GM19240 (cell line): ENCODE measurements around the gene MPC1.
A peak's percentile ranks its signal among the peaks of the same experiment; 100 is the strongest.
"Not testable (repeated sequence)": the region's sequence is repeated elsewhere in the genome, so short reads cannot be mapped to it uniquely, and the experiment has no call there.

Experiments used
- DNase-seq: peaks from one replicate; pipeline ENCODE4 v3.0.0; 2011; ENCODE audit warnings: low spot score; ENCODE audit not compliant: insufficient read length

The MPC1 gene

DNA sequence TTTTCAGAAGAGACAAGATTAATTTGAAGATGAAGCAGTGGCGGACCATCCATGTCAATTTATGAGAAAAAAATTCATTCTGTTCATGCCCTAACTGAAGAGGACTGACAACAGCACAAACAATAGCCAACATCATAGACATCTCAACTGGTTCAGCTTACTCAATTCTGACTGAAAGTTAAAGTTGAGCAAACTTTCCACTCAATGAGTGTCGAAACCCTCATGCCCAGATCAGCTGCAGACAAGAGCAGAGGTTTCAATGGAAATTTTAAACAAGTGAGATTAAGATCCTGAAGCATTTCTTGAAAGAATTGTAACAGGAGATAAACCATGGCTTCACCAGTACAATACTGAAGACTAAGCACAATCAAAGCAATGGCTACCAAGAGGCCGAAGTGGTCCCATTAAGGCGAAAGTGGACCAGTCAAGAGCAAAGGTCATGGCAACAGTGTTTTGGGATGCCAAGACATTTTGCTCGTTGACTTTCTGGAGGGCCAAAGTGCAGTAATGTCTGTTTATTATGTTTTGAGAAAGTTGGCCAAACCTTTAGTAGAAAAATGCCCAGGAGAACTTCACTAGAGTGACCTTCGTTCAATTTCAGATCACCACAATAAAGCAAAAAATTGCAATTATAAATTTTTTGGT is 34.3 kb downstream of the MPC1 start:
- DNase-seq, result no peak

DNA sequence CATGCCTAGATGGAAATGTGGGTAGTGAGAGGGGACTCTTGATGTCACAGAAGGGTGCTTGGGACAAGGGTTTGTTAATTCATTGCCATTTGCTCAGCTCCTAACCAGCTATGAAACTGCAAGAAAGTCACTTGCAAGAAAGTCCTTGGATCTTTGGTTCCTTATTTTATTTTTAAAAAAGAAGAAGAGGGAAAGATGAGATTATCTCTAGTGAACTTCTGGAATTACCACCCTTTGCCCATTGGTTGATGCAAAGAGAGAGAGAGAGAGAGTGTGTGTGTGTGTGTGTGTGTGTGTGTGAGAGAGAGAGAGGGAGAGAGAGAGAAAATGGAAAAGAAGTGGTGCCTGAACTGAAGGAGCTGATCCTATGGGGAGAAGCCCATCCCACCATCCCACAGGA is 35.8 kb downstream of the MPC1 start:
- no peak for DNase-seq

DNA sequence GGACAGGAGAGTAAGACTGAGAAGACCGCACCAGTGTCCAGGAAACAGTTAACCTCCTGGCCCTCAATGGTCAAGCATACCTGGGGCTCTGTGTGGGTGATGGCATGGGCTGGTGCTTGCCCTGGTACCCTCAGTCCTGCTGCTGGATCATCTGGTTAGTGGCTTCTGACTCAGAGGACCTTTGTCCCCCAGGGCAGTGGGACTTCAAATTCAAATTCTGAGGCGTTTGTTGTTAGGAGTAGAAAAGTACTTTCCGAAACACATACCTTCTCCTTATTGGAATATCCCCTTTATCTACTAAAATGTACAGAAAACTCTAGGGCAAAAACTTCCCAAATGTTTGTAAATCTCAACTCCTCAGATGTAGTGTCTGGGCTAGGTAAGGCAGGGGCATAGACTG is 36.3 kb downstream of the MPC1 start:
- no peak for DNase-seq

DNA sequence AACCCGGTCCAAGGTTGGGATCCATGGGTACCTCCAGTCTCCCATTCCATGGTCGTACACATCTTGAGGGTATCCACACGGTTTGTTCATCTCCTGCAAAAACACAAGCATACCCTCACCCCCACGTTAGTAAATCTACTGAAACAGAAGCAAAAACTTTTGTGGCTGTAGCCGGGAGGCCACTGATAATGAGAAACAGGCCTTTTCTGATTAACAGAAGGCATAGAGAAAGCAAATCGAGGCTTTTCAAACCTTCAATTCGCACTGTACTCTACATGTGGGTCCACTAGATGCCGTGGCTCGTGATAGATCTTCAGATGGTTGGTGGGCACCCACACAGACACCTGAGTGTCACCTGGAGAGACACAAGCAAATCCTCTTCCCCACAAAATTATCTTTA is 37.1 kb downstream of the MPC1 start:
- not testable (repeated sequence) for DNase-seq

DNA sequence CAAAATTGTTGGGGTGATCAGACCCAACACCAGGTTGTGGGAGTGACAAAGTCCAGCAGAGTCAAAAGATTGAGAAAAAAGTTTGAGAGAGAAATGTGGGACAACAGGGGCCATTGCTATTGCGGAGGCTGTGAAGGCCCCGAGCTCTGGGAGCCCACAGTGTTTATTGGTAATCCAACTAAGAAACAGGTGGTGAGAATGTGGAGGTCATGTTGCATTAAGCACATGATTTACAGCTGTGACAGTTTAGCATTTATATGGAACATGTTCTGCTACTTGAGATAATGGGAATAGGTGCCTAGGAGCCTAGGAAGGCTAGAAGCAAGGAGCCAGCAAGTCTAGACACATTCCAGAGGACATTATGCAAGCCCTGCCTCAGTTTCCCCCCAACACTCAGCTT is 37.8 kb downstream of the MPC1 start:
- not testable (repeated sequence) for DNase-seq

DNA sequence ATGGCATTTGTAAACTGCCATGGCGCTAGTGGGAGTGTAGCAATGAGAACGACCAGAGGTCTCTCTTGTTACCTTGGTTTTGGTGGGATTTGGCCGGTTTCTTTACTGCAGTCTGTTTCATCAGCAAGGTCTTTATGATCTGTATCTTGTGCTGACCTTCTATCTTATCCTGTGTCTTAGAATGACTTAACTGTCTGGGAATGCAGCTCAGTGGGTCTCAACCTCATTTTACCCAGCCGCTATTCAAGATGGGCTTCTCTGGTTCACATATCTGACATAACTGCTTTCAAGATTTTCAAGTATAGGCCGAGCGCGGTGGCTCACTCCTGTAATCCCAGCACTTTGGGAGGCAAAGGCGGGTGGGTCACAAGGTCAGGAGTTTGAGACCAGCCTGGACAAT is 38.5 kb downstream of the MPC1 start:
- DNase-seq, result no peak

DNA sequence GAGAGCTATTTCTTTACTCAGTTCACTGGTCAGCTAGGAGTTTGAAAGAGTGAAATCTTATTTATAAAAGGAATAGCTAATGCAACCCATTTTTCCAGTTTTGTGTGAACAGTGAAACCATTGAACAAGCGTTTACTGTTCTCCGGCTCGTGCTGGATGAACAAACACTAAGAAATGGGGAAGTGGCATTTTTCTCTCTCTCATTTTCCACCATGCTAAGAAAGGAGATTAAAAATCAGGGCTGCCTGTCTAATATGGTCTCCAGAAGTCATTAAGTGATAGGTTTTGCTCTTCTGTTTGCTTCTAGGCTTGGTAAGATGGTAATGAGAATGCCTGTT is 39.6 kb downstream of the MPC1 start:
- no peak for DNase-seq

DNA sequence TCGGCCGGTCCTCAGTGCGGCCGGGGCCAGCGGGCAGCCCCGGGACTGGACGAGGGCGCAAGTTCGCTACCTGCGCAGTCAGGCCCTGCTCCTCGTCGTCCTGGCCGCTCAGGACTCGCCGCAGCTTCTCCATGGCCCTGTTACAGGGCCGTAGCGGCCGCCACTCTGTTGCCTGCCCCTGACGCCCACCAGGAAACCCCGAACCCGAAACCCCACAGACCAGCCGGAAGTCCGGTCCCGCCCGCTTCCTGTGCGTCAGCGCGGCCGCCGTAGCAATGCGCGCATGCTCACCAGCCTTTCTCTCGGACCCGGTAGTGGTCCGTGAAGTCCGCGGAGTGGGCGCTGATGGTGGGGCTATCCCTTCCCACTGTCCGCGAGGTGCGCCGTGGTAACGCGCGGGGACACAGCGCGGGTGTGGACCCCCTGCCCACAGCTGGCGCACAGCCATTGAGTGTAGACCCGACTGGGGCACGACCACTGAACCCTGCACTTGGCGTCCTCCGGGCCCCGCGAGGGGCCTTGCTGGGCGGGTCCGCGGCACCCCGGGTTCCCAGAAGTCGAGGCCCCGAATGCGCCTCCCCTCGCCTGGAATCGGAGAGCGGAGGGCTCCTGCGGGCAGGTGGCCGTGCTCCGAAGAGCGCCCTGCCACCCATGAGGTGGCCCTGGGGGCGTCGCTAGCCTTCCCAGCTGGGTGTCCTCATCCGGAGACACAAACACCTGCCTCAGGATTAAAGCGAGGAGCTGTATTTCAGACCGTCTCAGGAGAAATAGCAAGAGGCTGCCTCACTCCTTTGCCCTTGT is 40.2 kb downstream of the MPC1 start, which contains the start of gene SFT2D1:
TSS of gene SFT2D1 (minus strand) at position 197 of the 801 bp plus-strand sequence. CDS start at position 133, 64 bp downstream.
- peak; percentile 60 for DNase-seq

DNA sequence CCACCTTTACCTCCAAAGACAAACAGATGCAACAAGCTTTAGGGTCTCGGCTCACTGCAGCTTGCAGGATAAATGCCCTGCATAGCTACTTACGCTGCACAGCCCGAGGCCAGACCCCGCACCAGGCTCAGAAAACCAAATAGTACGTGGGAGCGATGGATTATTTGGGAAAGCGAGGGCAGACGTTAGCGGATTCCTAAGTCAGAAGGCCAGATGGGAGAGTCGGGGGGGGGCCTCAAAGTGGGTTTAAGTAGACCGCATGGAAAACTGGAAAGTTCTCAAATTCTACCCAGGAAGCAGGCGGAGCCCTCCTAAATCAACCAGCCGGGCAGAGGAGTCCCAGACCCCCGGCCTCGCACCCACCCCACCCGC is 40.8 kb downstream of the MPC1 start:
- DNase-seq, result no peak

DNA sequence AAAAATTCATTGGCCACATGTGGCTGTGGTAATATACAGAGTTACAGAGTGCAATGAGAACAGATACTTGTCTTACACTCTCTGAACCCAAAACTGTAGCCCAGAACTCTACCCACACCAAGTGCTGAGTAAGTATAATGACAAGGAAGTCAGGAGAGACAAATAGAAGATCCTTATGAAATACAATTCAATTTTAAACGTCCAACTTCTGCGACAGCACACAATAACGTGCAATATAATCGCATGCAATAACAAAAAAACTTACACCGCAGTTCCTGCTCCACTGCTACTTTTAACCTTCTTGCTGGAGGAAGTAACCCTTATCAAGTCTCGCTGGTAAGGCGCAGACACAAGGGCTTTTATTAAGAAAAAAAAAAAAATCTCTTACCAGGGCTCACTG is 41.3 kb downstream of the MPC1 start:
- DNase-seq, result no peak

DNA sequence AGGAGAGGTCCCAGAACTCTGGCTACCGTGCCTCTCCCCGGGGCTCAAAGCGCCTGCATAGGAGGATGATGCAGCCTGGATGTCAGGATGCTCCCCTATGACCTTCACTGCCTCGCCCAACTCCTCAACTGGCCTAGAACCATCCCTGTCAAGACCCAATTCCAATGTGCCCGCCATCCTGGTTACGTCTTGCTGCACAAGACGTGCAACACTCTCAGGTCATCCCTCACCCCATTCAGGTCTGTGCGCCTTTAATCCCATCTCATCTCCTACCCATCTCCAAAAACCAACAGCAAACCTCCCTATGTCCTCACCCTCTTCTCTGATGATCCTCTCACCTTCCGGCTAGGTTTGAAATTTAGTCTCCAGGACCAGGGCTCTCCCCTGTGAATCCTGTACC is 43.9 kb downstream of the MPC1 start:
- no peak for DNase-seq

DNA sequence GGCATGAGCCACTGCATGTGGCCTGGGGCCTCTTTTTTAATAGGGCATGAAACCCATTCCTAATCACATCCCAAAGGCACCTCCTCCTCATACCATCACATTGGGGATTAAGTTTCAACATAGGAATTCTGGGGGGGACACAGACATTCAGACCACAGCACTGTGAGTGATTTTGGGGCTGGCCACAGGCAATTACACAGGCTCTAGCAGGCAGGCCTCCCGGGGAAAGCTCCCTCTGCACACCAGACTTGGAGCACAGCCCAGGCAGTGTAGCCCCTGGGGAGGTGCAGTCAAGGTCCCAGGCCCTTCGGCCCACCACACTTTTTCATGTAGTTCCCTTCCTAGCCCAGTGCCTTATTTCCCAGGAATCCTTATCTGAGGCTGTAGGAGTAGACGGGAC is 45.9 kb downstream of the MPC1 start:
- DNase-seq, result no peak

DNA sequence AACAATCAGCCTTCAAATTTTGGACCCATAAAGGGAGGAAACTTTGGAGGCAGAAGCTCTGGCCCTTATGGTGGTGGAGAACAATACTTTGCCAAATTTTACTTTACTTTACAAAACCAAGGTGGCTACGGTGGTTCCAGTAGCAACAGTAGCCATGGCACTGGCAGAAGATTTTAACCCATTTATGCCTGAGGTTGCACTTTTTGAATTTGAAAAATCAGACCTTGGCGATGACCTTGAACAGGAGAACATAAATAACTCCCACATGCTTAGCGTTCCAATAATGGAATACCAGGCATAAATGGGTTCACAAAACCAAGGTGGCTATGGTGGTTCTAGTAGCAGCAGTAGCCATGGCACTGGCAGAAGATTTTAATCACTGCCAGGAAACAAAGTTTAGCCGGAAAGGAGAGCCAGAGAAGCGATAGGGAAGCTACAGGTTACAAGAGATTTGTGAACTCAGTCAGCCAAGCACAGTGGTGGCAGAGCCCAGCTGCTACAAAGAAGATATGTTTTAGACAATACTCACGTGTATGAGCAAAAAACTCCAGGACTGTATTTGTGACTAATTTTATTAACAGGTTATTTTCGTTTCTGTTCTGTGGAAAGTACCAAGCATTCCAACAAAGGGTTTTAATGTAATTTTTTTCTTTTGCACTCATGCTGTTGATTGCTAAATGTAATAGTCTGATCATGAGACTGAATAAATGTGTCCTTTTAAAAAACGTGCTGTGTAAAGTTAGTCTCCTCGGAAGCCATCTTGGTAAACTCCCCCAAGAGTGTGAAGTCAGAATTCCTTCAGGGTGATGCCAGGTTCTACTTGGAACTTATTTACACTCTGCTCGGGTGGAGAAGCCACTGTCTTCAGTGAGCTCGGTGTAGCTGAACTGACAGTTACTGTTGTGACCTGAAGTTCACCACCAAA is 47.1 kb downstream of the MPC1 start:
- DNase-seq, result no peak

DNA sequence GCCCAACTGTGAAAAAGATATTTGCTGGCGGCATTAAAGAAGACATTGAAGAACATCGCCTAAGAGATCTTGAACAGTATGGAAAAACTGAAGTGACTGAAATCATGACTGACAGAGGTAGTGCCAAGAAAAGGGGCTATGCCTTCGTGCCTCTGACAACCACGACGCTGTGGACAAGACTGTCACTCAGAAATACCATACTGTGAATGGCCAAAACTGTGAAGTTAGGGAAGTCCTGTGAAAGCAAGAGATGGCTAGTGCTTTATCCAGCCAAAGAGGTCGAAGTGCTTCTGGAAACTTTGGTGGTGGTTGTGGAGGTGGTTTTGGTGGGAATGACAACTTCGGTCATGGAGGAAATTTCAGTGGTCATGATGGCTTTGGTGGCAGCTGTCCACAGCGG is 47.9 kb downstream of the MPC1 start:
- no peak for DNase-seq

DNA sequence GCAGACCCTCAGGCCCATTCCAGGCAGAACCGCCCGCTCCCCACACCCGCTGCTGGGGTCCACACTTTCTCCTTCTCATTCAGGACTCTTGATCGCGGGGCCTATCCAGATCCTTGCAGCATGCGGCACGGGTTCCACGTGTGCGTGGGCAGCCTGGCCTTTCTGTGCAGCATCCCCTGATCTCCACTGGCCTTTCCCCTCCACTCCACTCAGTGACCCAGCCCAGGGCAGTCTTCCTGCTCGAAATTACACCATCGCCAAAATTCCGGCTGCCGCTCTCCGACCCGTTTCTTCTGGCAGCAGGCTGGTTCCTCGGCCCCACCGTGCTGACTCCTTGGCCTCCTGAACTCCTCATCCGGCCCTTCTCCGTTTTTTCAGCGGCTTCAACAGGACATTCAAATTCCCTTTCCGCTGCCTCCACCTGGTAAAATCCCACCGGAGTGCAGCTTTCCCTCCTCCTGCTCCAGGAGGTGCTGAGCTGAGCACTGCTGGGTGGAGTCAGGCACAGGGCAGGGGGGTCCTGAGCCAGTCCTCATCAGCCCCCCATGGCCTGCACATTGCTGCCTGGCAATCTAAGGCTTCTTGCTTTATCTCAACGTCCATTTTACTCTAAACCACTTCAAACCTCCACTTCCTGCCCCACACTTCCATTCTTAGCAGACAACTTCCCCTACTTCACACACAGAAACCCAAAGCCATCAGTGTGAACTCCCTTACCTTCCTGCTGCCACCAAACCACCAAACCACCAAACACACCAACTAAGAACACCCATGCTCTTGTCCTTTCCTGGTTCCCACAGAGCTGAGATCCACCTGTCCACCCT is 49.4 kb downstream of the MPC1 start:
- no peak for DNase-seq

DNA sequence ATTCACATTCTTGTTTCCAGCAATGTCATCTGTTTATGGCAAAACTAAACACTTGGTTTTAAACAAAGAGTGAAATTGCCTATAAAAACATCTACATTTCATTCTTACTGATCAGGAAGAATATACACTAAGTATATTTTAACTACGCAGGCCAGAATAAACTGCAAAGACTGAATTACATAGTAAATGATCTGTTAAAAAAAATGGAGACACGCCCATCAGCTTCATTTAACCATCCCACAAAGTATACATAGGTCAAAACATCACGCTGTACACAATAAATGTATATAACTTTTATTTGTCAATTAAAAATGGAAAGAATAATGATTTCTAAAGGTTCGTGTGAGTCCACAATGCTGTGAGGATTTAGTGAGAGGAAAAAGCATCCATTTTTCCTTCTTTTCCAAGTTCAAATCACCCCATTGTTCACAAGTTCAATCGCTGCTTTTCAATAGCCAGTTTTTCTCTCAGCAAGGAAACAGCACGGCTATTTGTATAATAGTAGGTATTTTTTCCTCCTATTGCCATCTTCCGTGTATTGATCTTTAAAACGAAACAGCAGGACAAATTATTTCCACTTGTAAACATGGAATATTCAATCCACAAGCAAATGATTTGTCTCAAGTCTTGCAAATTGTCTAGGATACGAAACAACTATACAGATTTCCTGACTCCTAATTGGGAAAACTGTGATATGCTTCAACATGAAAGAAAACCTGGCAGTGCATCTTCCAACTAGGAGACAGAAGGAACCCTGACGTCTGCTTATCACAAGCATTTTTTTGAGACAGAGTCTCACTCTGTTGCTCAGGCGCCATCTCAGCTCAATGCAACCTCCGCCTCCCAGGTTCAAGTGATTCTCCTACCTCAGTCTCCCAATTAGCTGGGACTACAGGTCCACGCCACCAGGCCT is 51.0 kb downstream of the MPC1 start:
- no peak for DNase-seq

DNA sequence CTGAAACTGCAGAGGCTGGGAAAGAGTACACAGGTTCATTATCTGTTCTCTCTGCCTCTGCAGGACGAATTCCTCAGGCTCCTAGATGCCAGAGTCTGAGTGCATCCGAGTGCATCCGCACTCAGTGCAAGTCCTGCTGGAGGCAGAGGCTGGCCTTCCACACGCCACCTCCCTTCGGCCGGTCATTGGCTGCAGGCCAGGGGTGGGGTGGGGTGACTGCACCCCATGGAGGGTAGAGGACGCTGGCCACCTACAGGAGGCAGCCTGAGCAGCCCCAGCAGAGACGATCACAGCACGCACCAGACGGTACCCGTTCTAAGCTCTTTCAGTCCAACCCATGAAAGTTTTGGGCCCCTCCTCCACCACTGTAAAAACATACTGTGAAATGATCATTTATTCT is 52.1 kb downstream of the MPC1 start:
- no peak for DNase-seq

DNA sequence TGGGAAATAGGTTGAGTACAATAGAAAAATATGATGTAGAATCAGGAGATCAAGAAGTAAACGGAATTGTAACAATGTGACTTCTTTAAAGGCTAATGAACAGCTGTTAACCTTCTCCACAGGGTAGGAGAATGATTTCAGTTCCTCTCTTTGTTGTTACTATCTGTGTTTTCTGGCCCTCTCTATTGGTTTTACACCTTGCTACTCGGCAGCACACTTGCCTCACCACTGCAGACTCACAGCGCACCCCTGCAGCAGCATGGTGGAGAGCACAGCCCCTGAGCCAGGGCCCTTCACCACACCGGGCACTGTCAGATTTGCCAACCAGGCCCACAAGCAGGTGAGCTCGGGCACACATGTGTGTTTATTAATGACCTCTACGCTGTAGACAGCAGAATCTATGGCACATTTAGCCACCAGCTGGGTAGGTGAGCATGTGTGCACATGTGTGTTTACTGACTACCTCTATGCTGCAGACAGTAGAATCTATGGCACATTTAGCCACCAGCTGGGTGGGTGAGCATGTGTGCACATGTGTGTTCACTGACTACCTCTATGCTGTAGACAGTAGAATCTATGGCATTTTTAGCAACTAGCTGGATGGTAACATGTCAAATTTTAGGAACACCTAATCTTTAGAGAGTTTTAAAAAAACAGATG is 57.2 kb downstream of the MPC1 start:
- DNase-seq, result no peak

DNA sequence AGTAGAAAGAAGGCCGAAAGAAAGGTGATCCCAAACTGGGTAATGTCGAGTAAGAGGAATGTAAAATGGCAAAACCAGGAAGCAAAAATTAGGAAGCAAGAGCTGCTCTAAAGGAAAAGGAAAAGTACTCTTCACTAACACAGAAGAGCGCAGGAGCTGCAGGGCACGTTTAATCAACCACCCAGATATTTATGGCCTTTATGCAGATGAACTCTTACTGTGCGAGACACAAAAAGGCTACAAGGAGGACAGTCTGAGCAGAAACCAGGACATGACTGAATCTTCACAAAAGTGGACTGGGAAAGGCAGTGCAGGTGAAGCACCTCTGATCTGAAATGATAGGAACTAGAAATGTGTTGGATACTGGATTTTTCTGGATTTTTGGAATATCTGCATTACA is 59.3 kb downstream of the MPC1 start:
- no peak for DNase-seq
